Hepatocyte (in vitro differentiated cells): ENCODE results near the gene EIF2AK2. TPM values are rescaled to one million over a fixed set of nuclear protein-coding genes. Genes with fewer than 3 reads are reported as not detected.

Source experiments
- DNase-seq: peaks from one replicate; pipeline ENCODE4 v3.0.0-alpha.2; 2016; ENCODE audit warnings: low spot score
- H2AFZ ChIP-seq: fragments of 200-600 bp; sonication (generic); 2 replicates; pipeline ENCODE4 v1.6.0; 2016; ENCODE audit warnings: antibody characterized with exemption, mild to moderate bottlenecking
- H3K27ac ChIP-seq: fragments of 200-600 bp; sonication (generic); 2 replicates; pipeline ENCODE4 v1.5.1; 2016; ENCODE audit warnings: mild to moderate bottlenecking
- H3K27me3 ChIP-seq: fragments of 200-600 bp; sonication (generic); 2 replicates; pipeline ENCODE4 v1.6.1; 2016
- H3K36me3 ChIP-seq: fragments of 200-600 bp; sonication (generic); replicated peaks from 2 replicates; pipeline ENCODE4 v1.5.1; 2016; ENCODE audit warnings: low read depth; ENCODE audit not compliant: insufficient read depth
- H3K4me1 ChIP-seq: fragments of 200-600 bp; sonication (generic); 2 replicates; pipeline ENCODE4 v1.5.1; 2016; ENCODE audit warnings: mild to moderate bottlenecking, moderate library complexity; ENCODE audit not compliant: insufficient read depth
- H3K4me2 ChIP-seq: fragments of 200-600 bp; sonication (generic); 2 replicates; pipeline ENCODE4 v1.6.0; 2016
- H3K4me3 ChIP-seq: fragments of 200-600 bp; sonication (generic); 2 replicates; pipeline ENCODE4 v1.5.1; 2016; ENCODE audit warnings: mild to moderate bottlenecking
- H3K79me2 ChIP-seq: fragments of 200-600 bp; sonication (generic); 2 replicates; pipeline ENCODE4 v1.6.0; 2017; ENCODE audit warnings: mild to moderate bottlenecking
- H3K9me2 ChIP-seq: fragments of 200-600 bp; sonication (generic); replicated peaks from 2 replicates; pipeline ENCODE4 v1.6.0; 2017; ENCODE audit warnings: mild to moderate bottlenecking; ENCODE audit not compliant: insufficient read depth
- H3K9me3 ChIP-seq: fragments of 200-600 bp; sonication (generic); 2 replicates; pipeline ENCODE4 v1.5.1; 2016; ENCODE audit warnings: low read depth, mild to moderate bottlenecking
- H4K20me1 ChIP-seq: fragments of 200-600 bp; sonication (generic); 2 replicates; pipeline ENCODE4 v1.6.0; 2016; ENCODE audit warnings: mild to moderate bottlenecking; ENCODE audit not compliant: insufficient read depth, poor library complexity, severe bottlenecking
- EZH2 ChIP-seq: fragments of 200-600 bp; sonication (generic); IDR thresholded peaks from 2 replicates; pipeline ENCODE4 v1.6.1; 2016; ENCODE audit warnings: antibody characterized with exemption, mild to moderate bottlenecking, borderline replicate concordance
- EZH2phosphoT487 ChIP-seq: fragments of 200-600 bp; sonication (generic); IDR thresholded peaks from one replicate; pipeline ENCODE4 v1.6.1; 2018; ENCODE audit warnings: antibody characterized with exemption, mild to moderate bottlenecking, low read depth, moderate library complexity; ENCODE audit not compliant: unreplicated experiment, severe bottlenecking
- WGBS: methylation state at CpG from one replicate; pipeline ENCODE4 v1.1.6; 2016; ENCODE audit warnings: low lambda C conversion rate; ENCODE audit errors: missing lambda C conversion rate; 5-methylcytosine and 5-hydroxymethylcytosine counted together
- polyA plus RNA-seq: library from polyadenylated mRNA; unstranded; fragments of >200 nt; fragmentation: Nextera tagmentation; extraction: Ambion mirVana; gene quantifications from 2 replicates; pipeline ENCODE4 v1.2.1, GENCODE V29; 2016
- total RNA-seq: library from RNA; depleted of rRNA; stranded (reverse); fragments of >200 nt; gene quantifications from 2 replicates; pipeline ENCODE4 v1.2.3, GENCODE V29; 2014
- TF ChIP-seq, protein P1 (sequence below): fragments of 200-600 bp; sonication (generic); IDR thresholded peaks from 2 replicates; pipeline ENCODE4 v1.5.1; 2016; ENCODE audit warnings: antibody characterized with exemption, mild to moderate bottlenecking; ENCODE audit not compliant: poor library complexity

EIF2AK2 gene
- total and polyA plus RNA-seq, 2 experiments from 2014 or later = 22.2 to 38.4 TPM

DNA sequence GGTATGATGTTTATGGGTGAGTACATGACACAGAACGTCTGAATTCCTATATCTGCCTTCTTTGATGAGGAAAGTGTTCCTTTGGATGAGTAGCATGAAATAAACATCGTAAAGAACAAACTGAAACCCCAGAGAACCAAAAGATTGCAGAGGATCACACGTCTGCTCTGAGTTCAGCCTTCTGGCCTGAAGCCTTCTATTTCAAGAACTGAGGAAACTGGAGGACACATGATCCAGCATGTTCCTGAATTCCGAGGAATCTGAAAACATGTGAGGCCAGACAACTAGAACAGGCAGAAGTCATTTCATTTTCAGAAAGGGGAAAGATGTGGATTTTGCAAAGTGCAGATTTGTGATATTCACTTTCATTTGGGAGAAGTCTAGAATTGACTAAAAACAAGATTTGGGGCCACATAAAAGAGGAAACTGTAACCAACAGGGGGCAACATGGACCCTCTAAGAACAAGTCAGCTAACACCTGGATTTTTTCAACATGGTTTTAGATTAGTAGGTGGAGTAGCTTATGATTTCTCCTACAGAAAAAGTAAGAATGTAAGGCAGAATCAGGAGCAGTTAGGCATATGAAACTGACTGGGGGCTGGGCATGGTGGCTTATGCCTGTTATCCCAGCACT is 23.3 kb upstream of the EIF2AK2 start:
- Histone ChIP-seq H3K9me3 (no peaks in the 10 kb centered on the region), H3K4me2 (no peak overlapping the region), H3K36me3 (no peaks in the 10 kb centered on the region), H4K20me1 (no peaks in the 10 kb centered on the region), H3K4me3 (no peak overlapping the region), H3K79me2 (no peaks in the 10 kb centered on the region), H3K4me1 (no peaks in the 10 kb centered on the region), H3K27me3 (no peaks in the 10 kb centered on the region), H2AFZ (no peak overlapping the region), H3K27ac (peak overlapping the region; percentile 39), H3K9me2 (no peaks in the 10 kb centered on the region)
- TF ChIP-seq EZH2 = no peak
- no peak for TF ChIP-seq EZH2phosphoT487
- TF ChIP-seq, protein P1, sequence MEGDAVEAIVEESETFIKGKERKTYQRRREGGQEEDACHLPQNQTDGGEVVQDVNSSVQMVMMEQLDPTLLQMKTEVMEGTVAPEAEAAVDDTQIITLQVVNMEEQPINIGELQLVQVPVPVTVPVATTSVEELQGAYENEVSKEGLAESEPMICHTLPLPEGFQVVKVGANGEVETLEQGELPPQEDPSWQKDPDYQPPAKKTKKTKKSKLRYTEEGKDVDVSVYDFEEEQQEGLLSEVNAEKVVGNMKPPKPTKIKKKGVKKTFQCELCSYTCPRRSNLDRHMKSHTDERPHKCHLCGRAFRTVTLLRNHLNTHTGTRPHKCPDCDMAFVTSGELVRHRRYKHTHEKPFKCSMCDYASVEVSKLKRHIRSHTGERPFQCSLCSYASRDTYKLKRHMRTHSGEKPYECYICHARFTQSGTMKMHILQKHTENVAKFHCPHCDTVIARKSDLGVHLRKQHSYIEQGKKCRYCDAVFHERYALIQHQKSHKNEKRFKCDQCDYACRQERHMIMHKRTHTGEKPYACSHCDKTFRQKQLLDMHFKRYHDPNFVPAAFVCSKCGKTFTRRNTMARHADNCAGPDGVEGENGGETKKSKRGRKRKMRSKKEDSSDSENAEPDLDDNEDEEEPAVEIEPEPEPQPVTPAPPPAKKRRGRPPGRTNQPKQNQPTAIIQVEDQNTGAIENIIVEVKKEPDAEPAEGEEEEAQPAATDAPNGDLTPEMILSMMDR = no peak
- peak; percentile 12 for DNase-seq
- WGBS = 49% methylated on average over 4 of the region's 4 CpGs

GRCh38 chr2:37173741-37174140 is 17.0 kb upstream of the EIF2AK2 start:
- WGBS = 80% methylated on average over 1 of the region's 1 CpG
- Histone ChIP-seq H2AFZ (no peak overlapping the region), H3K4me3 (no peak overlapping the region)

DNA sequence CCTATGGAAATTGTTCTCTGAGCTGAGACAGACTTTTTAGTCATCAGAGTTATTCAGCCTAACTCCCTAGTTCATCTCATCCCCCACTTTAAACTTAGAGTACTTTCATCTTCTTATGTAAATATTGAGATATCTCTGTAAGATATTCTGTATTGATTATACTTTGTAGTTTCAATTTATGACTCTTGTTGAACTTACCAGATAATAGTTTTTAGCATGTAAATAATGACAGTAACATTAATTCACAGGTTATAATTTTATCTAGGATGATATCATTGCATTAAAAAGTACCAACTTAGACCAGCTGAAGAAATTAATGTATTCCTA is 14.8 kb upstream of the EIF2AK2 start:
- no peaks in the 10 kb centered on the region for H3K9me2 ChIP-seq
- H2AFZ ChIP-seq = no peak overlapping the region
- H3K27me3 ChIP-seq = no peaks in the 10 kb centered on the region
- peak overlapping the region; percentile 28 for H3K4me2 ChIP-seq
- no peaks in the 10 kb centered on the region for H4K20me1 ChIP-seq
- TF ChIP-seq, protein P1 = no peak
- TF ChIP-seq EZH2phosphoT487 = no peak
- no peak for TF ChIP-seq EZH2
- H3K36me3 ChIP-seq = no peaks in the 10 kb centered on the region
- H3K4me3 ChIP-seq = no peak overlapping the region
- no peaks in the 10 kb centered on the region for H3K9me3 ChIP-seq
- no peak overlapping the region for H3K27ac ChIP-seq
- no peak for DNase-seq
- H3K4me1 ChIP-seq = no peaks in the 10 kb centered on the region
- H3K79me2 ChIP-seq = no peaks in the 10 kb centered on the region

More at GRCh38 chr2:37173741-37174140, 17.0 kb upstream of the EIF2AK2 start:
- Histone ChIP-seq H3K27ac (no peak overlapping the region), H4K20me1 (no peaks in the 10 kb centered on the region), H3K9me3 (no peaks in the 10 kb centered on the region), H3K4me1 (no peaks in the 10 kb centered on the region), H3K4me2 (no peak overlapping the region), H3K36me3 (no peaks in the 10 kb centered on the region), H3K79me2 (no peaks in the 10 kb centered on the region), H3K27me3 (no peaks in the 10 kb centered on the region), H3K9me2 (no peaks in the 10 kb centered on the region)
- DNase-seq = no peak
- no peak for TF ChIP-seq EZH2phosphoT487
- no peak for TF ChIP-seq EZH2
- TF ChIP-seq, protein P1 = no peak
